ENCODE measurements around the gene GAS7. TPM values are rescaled to one million over a fixed set of nuclear protein-coding genes. Genes with fewer than 3 reads are reported as not detected.

Gene GAS7
- total RNA-seq, 1 donor from 2014 or later: 39.8 TPM

- Mint-ChIP-seq H3K27ac (no peak overlapping the region), H3K4me1 (no peaks in the 10 kb centered on the region), H3K4me3 (no peak overlapping the region), H3K27me3 (no peaks in the 10 kb centered on the region), H3K36me3 (ENCODE audit: low read depth) (no peaks in the 10 kb centered on the region), H3K9me3 (peaks cover 19% of the 10 kb centered on the region)
- POLR2A ChIA-PET: no interaction called here
- no peak for TF ChIP-seq CTCF (IDR thresholded peaks at IDR 0.05)
- DNase-seq (no peak), ATAC-seq (ENCODE audit: low read depth) (no peak)
- CTCF ChIA-PET: no interaction called here
- intact Hi-C loops (cut with micrococcal nuclease): no loop called here
Measured at GRCh38 chr17:9886141-9886930, 312.1 kb downstream of the GAS7 start.

- Mint-ChIP-seq H3K4me1 (no peaks in the 10 kb centered on the region), H3K27ac (no peak overlapping the region), H3K36me3 (ENCODE audit: low read depth) (no peaks in the 10 kb centered on the region), H3K9me3 (peaks cover 19% of the 10 kb centered on the region), H3K27me3 (no peaks in the 10 kb centered on the region), H3K4me3 (no peak overlapping the region)
- ChIA-PET POLR2A (no interaction called here), CTCF (no interaction called here)
- no peak for TF ChIP-seq CTCF (IDR thresholded peaks at IDR 0.05)
- intact Hi-C loops (cut with micrococcal nuclease): no loop called here
- no peak for ATAC-seq (ENCODE audit: low read depth)
- no peak for DNase-seq
Measured at GRCh38 chr17:9883451-9883850, 315.0 kb downstream of the GAS7 start.

GRCh38 chr17:9880582-9880999 is 317.8 kb downstream of the GAS7 start:
- H3K4me1 Mint-ChIP-seq: no peaks in the 10 kb centered on the region
- TF ChIP-seq CTCF (IDR thresholded peaks at IDR 0.05): no peak

GRCh38 chr17:9878786-9879525 is 319.4 kb downstream of the GAS7 start:
- CTCF ChIA-PET: no interaction called here
- DNase-seq: no peak
- H3K27me3 Mint-ChIP-seq: no peaks in the 10 kb centered on the region
- POLR2A ChIA-PET: no interaction called here
- no peak overlapping the region for H3K4me3 Mint-ChIP-seq
- no peak for TF ChIP-seq CTCF (IDR thresholded peaks at IDR 0.05)
- no peak for ATAC-seq (ENCODE audit: low read depth)
- H3K27ac Mint-ChIP-seq: no peak overlapping the region
- peaks cover 19% of the 10 kb centered on the region for H3K9me3 Mint-ChIP-seq
- H3K4me1 Mint-ChIP-seq: no peaks in the 10 kb centered on the region
- no peaks in the 10 kb centered on the region for H3K36me3 Mint-ChIP-seq (ENCODE audit: low read depth)
- intact Hi-C loops (cut with micrococcal nuclease): no loop called here

More at GRCh38 chr17:9880582-9880999, 317.8 kb downstream of the GAS7 start:
- no peak for DNase-seq
- ChIA-PET CTCF (no interaction called here), POLR2A (no interaction called here)
- Mint-ChIP-seq H3K27me3 (no peaks in the 10 kb centered on the region), H3K27ac (no peak overlapping the region), H3K36me3 (ENCODE audit: low read depth) (no peaks in the 10 kb centered on the region), H3K9me3 (peaks cover 19% of the 10 kb centered on the region), H3K4me3 (no peak overlapping the region)
- intact Hi-C loops (cut with micrococcal nuclease): no loop called here
- no peak for ATAC-seq (ENCODE audit: low read depth)

- ChIA-PET POLR2A (no interaction called here), CTCF (no interaction called here)
- intact Hi-C loops (cut with micrococcal nuclease): no loop called here
- no peaks in the 10 kb centered on the region for H3K36me3 Mint-ChIP-seq (ENCODE audit: low read depth)
- no peaks in the 10 kb centered on the region for H3K4me1 Mint-ChIP-seq
- no peak overlapping the region for H3K27ac Mint-ChIP-seq
- H3K9me3 Mint-ChIP-seq: peaks cover 15% of the 10 kb centered on the region
- TF ChIP-seq CTCF (IDR thresholded peaks at IDR 0.05): no peak
- ATAC-seq (ENCODE audit: low read depth) (no peak), DNase-seq (no peak)
- H3K27me3 Mint-ChIP-seq: no peaks in the 10 kb centered on the region
- no peak overlapping the region for H3K4me3 Mint-ChIP-seq
Measured at GRCh38 chr17:9878356-9878755, 320.1 kb downstream of the GAS7 start.
